Measurements from ENCODE around the gene EDDM3A. TPM values are rescaled to one million over a fixed set of nuclear protein-coding genes. Genes with fewer than 3 reads are reported as not detected.

EDDM3A gene
- total and polyA plus RNA-seq, 4 donors: not detected

DNA sequence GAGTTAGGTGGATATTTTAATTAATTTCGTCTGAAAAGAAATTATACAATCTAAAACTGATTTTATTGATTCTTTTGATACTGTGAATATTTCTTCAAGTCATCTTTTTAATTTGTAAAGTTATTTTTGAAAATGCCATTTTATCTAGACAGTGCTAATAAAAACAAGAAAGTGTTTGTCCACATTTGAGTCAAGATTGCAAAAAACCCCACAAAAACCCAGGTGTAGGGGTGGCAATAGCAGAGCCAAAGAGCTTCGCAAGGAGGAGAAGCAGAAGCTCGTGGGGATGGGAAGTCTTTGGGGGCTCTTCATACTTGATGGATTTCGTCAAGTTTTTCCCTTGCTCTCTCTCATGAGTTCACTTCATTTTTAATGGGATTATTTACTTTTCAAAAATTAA is 41.3 kb downstream of the EDDM3A start:
- H3K9me3 ChIP-seq (ENCODE audit: control insufficient read depth, low read length): no peaks in the 10 kb centered on the region
- intact Hi-C loops (cut with DNase I): no loop called here
- DNase-seq (no peak), ATAC-seq (ENCODE audit: low FRiP score) (no peak)
- 67 to 81% methylated on average over 4 of the region's 4 CpGs for WGBS, 2 donors
- no peak overlapping the region for H3K27ac ChIP-seq (ENCODE audit: low read depth in 1 of 2, low read length in 2 of 2)
- H3K36me3 ChIP-seq (ENCODE audit: control insufficient read depth in 1 of 2, insufficient read depth in 2 of 2, low read length in 1 of 2): no peaks in the 10 kb centered on the region
- no peaks in the 10 kb centered on the region for H3K27me3 ChIP-seq (ENCODE audit: control insufficient read depth in 1 of 2, insufficient read depth in 2 of 2, low read length in 1 of 2)
- H3K4me3 ChIP-seq (ENCODE audit: low read length in 2 of 2): no peak overlapping the region
- no peaks in the 10 kb centered on the region for H3K4me1 ChIP-seq (ENCODE audit: control insufficient read depth in 1 of 2, insufficient read depth in 2 of 2, low read length in 2 of 2)

GRCh38 chr14:20789230-20789813 is 43.6 kb downstream of the EDDM3A start:
- Histone ChIP-seq H3K9me3 (ENCODE audit: control insufficient read depth, low read length) (no peaks in the 10 kb centered on the region), H3K4me3 (ENCODE audit: low read length in 2 of 2) (no peak overlapping the region), H3K27me3 (ENCODE audit: control insufficient read depth in 1 of 2, insufficient read depth in 2 of 2, low read length in 1 of 2) (no peaks in the 10 kb centered on the region), H3K36me3 (ENCODE audit: control insufficient read depth in 1 of 2, insufficient read depth in 2 of 2, low read length in 1 of 2) (no peaks in the 10 kb centered on the region), H3K27ac (ENCODE audit: low read depth in 1 of 2, low read length in 2 of 2) (no peak overlapping the region), H3K4me1 (ENCODE audit: control insufficient read depth in 1 of 2, insufficient read depth in 2 of 2, low read length in 2 of 2) (no peaks in the 10 kb centered on the region)
- ATAC-seq (ENCODE audit: low FRiP score) (no peak), DNase-seq (no peak)
- WGBS, 2 donors: 46 to 50% methylated on average over 3 of the region's 3 CpGs
- intact Hi-C loops (cut with DNase I): no loop called here

GRCh38 chr14:20790464-20791116 is 44.9 kb downstream of the EDDM3A start:
- no peaks in the 10 kb centered on the region for H3K9me3 ChIP-seq (ENCODE audit: control insufficient read depth, low read length)
- WGBS, 2 donors: 77 to 81% methylated on average over 13 of the region's 13 CpGs
- intact Hi-C loops (cut with DNase I): no loop called here
- H3K27me3 ChIP-seq (ENCODE audit: control insufficient read depth in 1 of 2, insufficient read depth in 2 of 2, low read length in 1 of 2): no peaks in the 10 kb centered on the region
- no peak overlapping the region for H3K4me3 ChIP-seq (ENCODE audit: low read length in 2 of 2)
- no peaks in the 10 kb centered on the region for H3K36me3 ChIP-seq (ENCODE audit: control insufficient read depth in 1 of 2, insufficient read depth in 2 of 2, low read length in 1 of 2)
- no peak overlapping the region for H3K27ac ChIP-seq (ENCODE audit: low read depth in 1 of 2, low read length in 2 of 2)
- no peak for DNase-seq
- no peak for ATAC-seq (ENCODE audit: low FRiP score)
- no peaks in the 10 kb centered on the region for H3K4me1 ChIP-seq (ENCODE audit: control insufficient read depth in 1 of 2, insufficient read depth in 2 of 2, low read length in 2 of 2)

DNA sequence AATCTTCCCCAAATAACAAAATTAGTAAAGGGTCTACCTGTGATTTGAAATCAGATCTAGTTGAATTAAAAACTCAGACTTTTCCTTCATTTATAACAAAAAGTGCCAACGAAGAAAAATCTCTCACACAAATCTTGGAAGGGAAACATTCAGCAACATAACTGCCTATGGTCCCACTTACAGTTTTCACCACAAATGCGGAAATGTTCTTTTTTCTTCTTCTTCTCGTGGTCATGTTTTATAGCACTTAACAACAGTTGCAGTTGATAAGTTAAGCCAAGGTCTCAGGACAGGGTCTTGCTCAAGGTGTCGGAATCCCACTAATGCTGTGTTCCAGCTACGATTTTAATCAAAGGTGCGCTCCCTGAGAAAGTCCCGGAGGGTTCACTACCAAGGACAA is 45.5 kb downstream of the EDDM3A start:
- ATAC-seq (ENCODE audit: low FRiP score) (no peak), DNase-seq (no peak)
- WGBS, 2 donors: 50 to 56% methylated on average over 7 of the region's 7 CpGs
- Histone ChIP-seq H3K4me1 (ENCODE audit: control insufficient read depth in 1 of 2, insufficient read depth in 2 of 2, low read length in 2 of 2) (no peaks in the 10 kb centered on the region), H3K9me3 (ENCODE audit: control insufficient read depth, low read length) (no peaks in the 10 kb centered on the region), H3K27ac (ENCODE audit: low read depth in 1 of 2, low read length in 2 of 2) (no peak overlapping the region), H3K27me3 (ENCODE audit: control insufficient read depth in 1 of 2, insufficient read depth in 2 of 2, low read length in 1 of 2) (no peaks in the 10 kb centered on the region), H3K4me3 (ENCODE audit: low read length in 2 of 2) (no peak overlapping the region), H3K36me3 (ENCODE audit: control insufficient read depth in 1 of 2, insufficient read depth in 2 of 2, low read length in 1 of 2) (no peaks in the 10 kb centered on the region)
- intact Hi-C loops (cut with DNase I): no loop called here

GRCh38 chr14:20791597-20791996 is 45.9 kb downstream of the EDDM3A start:
- DNase-seq (no peak), ATAC-seq (ENCODE audit: low FRiP score) (no peak)
- Histone ChIP-seq H3K36me3 (ENCODE audit: control insufficient read depth in 1 of 2, insufficient read depth in 2 of 2, low read length in 1 of 2) (no peaks in the 10 kb centered on the region), H3K9me3 (ENCODE audit: control insufficient read depth, low read length) (no peaks in the 10 kb centered on the region), H3K4me3 (ENCODE audit: low read length in 2 of 2) (no peak overlapping the region), H3K27ac (ENCODE audit: low read depth in 1 of 2, low read length in 2 of 2) (no peak overlapping the region), H3K27me3 (ENCODE audit: control insufficient read depth in 1 of 2, insufficient read depth in 2 of 2, low read length in 1 of 2) (no peaks in the 10 kb centered on the region), H3K4me1 (ENCODE audit: control insufficient read depth in 1 of 2, insufficient read depth in 2 of 2, low read length in 2 of 2) (no peaks in the 10 kb centered on the region)
- 16 to 22% methylated on average over 2 of the region's 2 CpGs for WGBS, 2 donors
- intact Hi-C loops (cut with DNase I): no loop called here

GRCh38 chr14:20792556-20792955 is 46.9 kb downstream of the EDDM3A start:
- Histone ChIP-seq H3K36me3 (ENCODE audit: control insufficient read depth in 1 of 2, insufficient read depth in 2 of 2, low read length in 1 of 2) (no peaks in the 10 kb centered on the region), H3K27me3 (ENCODE audit: control insufficient read depth in 1 of 2, insufficient read depth in 2 of 2, low read length in 1 of 2) (no peaks in the 10 kb centered on the region), H3K27ac (ENCODE audit: low read depth in 1 of 2, low read length in 2 of 2) (no peak overlapping the region), H3K4me1 (ENCODE audit: control insufficient read depth in 1 of 2, insufficient read depth in 2 of 2, low read length in 2 of 2) (no peaks in the 10 kb centered on the region), H3K9me3 (ENCODE audit: control insufficient read depth, low read length) (no peaks in the 10 kb centered on the region), H3K4me3 (ENCODE audit: low read length in 2 of 2) (no peak overlapping the region)
- intact Hi-C loops (cut with DNase I): no loop called here
- 93 to 94% methylated on average over 4 of the region's 4 CpGs for WGBS, 2 donors
- no peak for ATAC-seq (ENCODE audit: low FRiP score)
- no peak for DNase-seq

DNA sequence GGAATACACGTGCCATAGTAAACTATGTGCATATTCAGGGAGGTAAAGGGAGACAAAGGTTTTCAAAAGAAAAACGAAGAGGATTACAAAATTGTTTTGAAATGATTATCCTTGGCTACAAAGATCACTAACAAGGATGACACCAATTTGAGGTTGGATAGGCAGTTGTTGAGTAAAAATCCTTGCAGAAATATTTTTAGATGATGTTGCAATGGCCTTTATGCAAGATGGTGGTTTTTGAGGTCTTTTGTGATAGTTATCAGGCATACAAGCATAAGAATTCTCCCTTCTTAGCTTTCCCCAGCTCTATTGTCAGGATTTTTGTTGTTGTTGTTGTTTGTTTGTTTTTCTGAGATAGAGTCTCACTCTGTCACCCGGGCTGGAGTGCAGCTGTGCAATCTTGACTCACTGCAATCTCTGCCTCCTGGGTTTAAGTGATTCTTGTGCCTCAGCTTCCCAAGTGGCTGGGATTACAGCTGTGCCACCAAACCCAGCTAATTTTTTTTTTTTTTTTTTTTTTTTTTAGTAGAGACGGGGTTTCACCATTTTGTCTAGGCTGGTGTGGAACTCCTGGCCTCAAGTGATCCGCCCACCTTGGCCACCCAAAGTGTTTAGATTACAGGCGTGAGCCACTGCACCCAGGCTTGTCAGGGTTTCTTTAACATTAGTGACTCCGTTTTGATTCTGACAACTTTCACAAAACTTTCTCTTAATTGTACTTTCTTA is 49.1 kb downstream of the EDDM3A start:
- H3K4me1 ChIP-seq (ENCODE audit: control insufficient read depth in 1 of 2, insufficient read depth in 2 of 2, low read length in 2 of 2): no peaks in the 10 kb centered on the region
- no peak for DNase-seq
- ATAC-seq (ENCODE audit: low FRiP score): no peak
- intact Hi-C loops (cut with DNase I): no loop called here
- no peak overlapping the region for H3K27ac ChIP-seq (ENCODE audit: low read depth in 1 of 2, low read length in 2 of 2)
- H3K4me3 ChIP-seq (ENCODE audit: low read length in 2 of 2): no peak overlapping the region
- no peaks in the 10 kb centered on the region for H3K9me3 ChIP-seq (ENCODE audit: control insufficient read depth, low read length)
- 40 to 50% methylated on average over 7 of the region's 7 CpGs for WGBS, 2 donors
- H3K36me3 ChIP-seq (ENCODE audit: control insufficient read depth in 1 of 2, insufficient read depth in 2 of 2, low read length in 1 of 2): no peaks in the 10 kb centered on the region
- no peaks in the 10 kb centered on the region for H3K27me3 ChIP-seq (ENCODE audit: control insufficient read depth in 1 of 2, insufficient read depth in 2 of 2, low read length in 1 of 2)

DNA sequence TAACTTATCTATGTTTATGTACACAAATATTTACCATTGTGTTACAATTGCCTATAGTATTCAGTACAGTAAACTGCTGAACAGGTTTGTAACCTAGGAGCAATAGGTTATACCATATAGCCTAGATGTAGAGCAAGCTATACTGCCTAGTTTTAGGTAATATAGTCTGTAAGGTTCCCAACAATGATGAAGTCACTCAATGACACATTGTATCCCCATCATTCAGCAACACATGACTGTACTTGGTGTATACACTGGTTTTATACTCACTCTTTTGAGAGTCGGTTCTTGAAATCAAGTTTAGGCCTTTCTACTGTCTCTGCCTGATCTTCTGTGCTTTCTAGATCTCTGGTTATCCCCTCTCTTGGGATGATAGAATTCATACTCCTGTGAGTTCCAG is 51.5 kb downstream of the EDDM3A start:
- Histone ChIP-seq H3K27me3 (ENCODE audit: control insufficient read depth in 1 of 2, insufficient read depth in 2 of 2, low read length in 1 of 2) (no peaks in the 10 kb centered on the region), H3K4me1 (ENCODE audit: control insufficient read depth in 1 of 2, insufficient read depth in 2 of 2, low read length in 2 of 2) (no peaks in the 10 kb centered on the region), H3K9me3 (ENCODE audit: control insufficient read depth, low read length) (no peaks in the 10 kb centered on the region), H3K4me3 (ENCODE audit: low read length in 2 of 2) (no peak overlapping the region), H3K27ac (ENCODE audit: low read depth in 1 of 2, low read length in 2 of 2) (no peak overlapping the region), H3K36me3 (ENCODE audit: control insufficient read depth in 1 of 2, insufficient read depth in 2 of 2, low read length in 1 of 2) (no peaks in the 10 kb centered on the region)
- DNase-seq: no peak
- WGBS, 2 donors: 83 to 86% methylated on average over 1 of the region's 1 CpG
- ATAC-seq (ENCODE audit: low FRiP score): no peak
- intact Hi-C loops (cut with DNase I): no loop called here

All from aorta (tissue), 5 donors.